ENCODE data around the gene S100A11. TPM values are rescaled to one million over a fixed set of nuclear protein-coding genes. Genes with fewer than 3 reads are reported as not detected.

Gene S100A11
- total RNA-seq, 1 donor from 2014 or later, result 1,471 TPM

DNA sequence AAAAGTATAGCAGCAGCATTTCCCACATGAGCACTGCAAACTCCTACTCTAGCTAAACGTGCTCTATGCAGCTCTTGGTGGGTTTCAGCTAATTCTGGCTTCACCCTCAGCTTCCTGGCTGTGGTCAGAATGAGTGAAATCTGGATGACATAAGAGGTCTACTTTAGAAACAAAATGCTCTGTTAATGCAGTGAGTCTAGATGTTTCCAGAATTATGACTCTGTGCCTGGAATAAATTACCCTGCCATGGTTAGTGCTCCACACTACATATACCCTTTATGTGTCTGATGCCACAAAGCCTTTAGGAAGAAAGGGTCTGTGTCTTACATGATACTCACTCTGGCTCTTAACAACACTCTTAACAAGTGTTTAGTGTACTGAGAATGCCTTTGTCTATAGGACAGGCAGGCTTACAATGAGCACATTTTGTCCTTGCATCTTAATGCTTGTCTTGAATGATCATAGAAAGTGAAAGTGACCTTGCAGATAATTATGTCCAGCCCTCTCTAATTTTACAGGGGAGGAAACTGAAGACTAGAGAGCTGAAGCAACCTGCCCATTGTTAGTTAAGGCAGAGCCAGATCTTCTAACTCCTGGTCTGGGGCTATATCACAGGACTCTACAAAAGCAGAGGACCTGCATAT is 52.4 kb downstream of the S100A11 start:
- DNase-seq (ENCODE audit: low spot score), result no peak

Other genes with a start within 250 kb of the S100A11 start
- gene TDRKH, start 246.5 kb downstream of the S100A11 start, total RNA-seq, result 12.3 TPM
- gene LINGO4, start 231.6 kb downstream of the S100A11 start, total RNA-seq, result 0.31 TPM
- gene RORC, start 205.2 kb downstream of the S100A11 start, total RNA-seq, result 14.5 TPM
- 1.4 TPM for gene C2CD4D, start 197.2 kb downstream of the S100A11 start, total RNA-seq
- gene THEM5, start 183.3 kb downstream of the S100A11 start, total RNA-seq, result not detected
- 28.2 TPM for gene THEM4, start 127.5 kb downstream of the S100A11 start, total RNA-seq
- 152 TPM for gene S100A10, start 43.1 kb downstream of the S100A11 start, total RNA-seq
- gene TCHHL1, start 52.1 kb upstream of the S100A11 start, total RNA-seq, result not detected
- not detected for gene TCHH, start 78.4 kb upstream of the S100A11 start, total RNA-seq
- gene RPTN, start 122.2 kb upstream of the S100A11 start, total RNA-seq, result not detected
- gene HRNR, start 187.2 kb upstream of the S100A11 start, total RNA-seq, result not detected

Data from ureter (tissue), 1 donor.